ENCODE measurements around the gene PLOD1. TPM values are rescaled to one million over a fixed set of nuclear protein-coding genes. Genes with fewer than 3 reads are reported as not detected.
"Not testable (repeated sequence)": the region's sequence is repeated elsewhere in the genome, so short reads cannot be mapped to it uniquely, and the experiment has no call there.

The PLOD1 gene
- total RNA-seq, 1 experiment from 2014 or later, result 72.4 TPM

- DNase-seq (ENCODE audit: low read depth), result not testable (repeated sequence)
These were observed 21.9 kb upstream of the PLOD1 start for GRCh38 chr1:11912482-11913216.

DNA sequence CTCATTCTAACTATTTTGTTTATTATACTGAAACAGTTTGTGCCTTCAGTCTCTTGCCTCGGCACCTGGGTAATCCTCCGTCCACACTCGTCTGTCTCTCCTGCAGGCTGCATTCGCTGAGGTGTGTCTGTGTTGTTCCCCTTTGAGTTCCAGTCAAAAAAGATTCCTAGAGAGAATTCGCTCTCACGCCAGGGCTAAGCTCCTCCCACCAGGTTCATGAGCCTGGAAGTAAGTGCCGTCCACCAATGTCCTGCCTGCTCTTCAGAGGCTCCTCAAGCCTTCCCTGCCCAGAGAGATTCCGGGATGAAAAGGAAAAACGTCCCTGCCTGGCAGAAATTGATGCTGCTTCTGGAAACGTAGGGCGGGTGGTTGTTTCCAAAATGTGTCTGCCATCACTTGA lies 21.2 kb upstream of the PLOD1 start:
- DNase-seq (ENCODE audit: low read depth), result no peak

DNA sequence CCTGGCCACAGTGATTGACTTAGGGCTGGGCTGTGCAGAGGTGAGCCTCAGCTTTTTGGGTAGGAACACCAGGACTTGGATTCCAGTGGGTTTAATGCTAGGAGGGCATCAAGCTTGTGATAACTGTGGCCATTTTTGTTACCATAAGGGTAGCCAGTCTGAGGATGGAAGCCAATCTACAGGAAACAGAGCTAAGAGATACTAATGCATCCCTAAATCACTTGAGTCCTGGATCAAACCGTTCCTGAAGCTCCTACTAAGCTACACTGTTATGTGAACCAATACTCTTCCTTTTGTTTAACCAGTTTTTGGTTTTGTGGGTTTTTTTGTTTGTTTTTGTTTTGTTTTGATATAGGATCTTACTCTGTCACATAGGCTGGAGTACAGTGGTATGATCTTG lies 20.5 kb upstream of the PLOD1 start:
- DNase-seq (ENCODE audit: low read depth), result no peak

- DNase-seq (ENCODE audit: low read depth), result peak; percentile 72
These were observed 15.6 kb upstream of the PLOD1 start for GRCh38 chr1:11918799-11919519.

- DNase-seq (ENCODE audit: low read depth), result no peak
These were observed 14.9 kb upstream of the PLOD1 start for GRCh38 chr1:11919621-11920020.

DNA sequence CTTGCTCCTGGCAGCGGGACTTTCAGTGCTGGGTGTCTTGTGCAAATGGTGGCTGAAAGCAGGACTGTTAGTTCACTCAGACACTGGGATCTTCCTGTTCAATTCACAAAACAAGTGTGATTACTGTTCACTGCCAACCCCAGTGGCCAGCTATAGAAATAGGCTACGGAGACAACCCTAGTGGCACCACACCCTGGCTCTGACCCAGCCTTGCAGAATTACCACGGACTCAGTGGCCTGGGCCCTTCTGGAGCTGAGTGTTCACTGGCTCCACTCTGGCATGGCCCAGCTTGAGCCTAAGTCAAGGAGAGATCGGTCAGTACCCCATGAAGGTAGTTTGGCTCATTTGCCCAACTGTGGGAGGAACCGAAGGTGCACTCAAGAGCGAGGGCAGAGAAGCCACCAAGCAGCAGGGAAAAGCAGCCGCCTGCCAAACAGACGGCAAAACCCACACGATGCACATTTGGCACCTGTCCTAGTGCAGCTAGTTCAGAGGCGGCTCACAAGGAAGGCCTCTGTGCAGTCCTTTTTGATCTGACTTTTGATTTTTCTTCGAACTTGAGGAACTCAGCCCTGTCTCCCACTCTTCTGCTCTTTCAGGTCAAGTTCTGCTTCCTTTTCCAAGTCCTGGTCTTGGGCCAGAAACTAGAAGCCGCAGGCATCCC lies 14.1 kb upstream of the PLOD1 start:
- DNase-seq (ENCODE audit: low read depth), result no peak

DNA sequence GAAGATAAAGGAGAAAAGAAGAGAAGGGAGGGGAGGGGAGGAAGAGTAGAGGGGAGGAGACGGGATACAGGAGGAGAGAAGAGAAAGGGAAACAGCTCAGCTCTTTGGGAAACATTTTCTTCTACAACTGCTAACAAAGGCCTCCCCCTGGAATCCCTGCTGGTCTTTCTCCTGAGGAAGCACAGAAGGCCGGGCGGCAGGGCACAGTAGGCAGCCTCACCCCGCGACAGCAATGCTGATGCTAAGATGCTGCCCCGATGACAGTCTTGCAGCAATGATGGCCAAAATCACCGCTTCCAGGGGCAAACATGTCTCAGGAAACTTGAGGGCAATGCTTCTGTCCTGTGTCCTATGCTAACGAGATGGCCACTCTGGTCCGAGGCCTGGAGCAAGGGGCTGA lies 13.5 kb upstream of the PLOD1 start:
- no peak for DNase-seq (ENCODE audit: low read depth)

- no peak for DNase-seq (ENCODE audit: low read depth)
These were observed 11.3 kb upstream of the PLOD1 start for GRCh38 chr1:11923069-11923826.

GRCh38 chr1:11923827-11924113 lies 10.7 kb upstream of the PLOD1 start:
- no peak for DNase-seq (ENCODE audit: low read depth)

- DNase-seq (ENCODE audit: low read depth), result no peak
These were observed 10.0 kb upstream of the PLOD1 start for GRCh38 chr1:11924334-11925195.

DNA sequence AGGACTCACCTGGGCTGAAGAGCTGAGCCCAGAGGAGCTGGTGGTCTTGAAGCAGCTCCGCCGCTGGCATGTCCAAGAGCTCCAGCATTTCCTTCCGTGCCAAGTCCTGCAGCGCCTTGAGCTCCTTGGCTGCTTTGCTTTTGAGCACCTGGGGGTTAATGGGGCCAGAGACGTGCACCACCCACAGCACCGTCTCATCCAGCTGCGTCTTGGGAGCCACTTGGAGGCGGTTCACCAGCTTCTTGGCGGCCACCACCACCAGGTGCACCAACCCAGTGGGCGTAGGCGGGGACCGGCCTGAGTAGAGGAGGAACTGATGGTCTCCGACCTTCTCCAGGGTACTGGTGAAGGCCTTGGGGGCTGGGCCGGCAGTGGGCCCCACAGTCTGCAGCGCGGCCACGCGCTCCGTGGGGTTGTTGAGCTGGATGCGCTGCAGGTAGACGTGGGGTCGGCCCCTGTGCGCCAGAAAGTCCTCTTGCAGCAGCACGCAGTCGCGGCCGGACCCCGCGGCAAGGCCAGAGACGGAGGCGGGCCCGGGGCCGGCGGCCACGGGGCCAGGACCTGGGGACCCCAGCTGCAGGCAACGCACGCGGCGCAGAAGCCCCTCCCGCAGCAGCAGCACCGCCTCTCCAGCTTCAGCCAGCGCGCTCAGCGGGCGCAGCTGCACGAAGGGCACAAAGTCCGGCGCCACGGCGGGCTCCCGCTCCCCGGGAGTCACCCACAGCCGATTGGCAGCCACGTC lies 9.2 kb upstream of the PLOD1 start:
- not testable (repeated sequence) for DNase-seq (ENCODE audit: low read depth)

GRCh38 chr1:11925938-11926292 lies 8.6 kb upstream of the PLOD1 start:
- no peak for DNase-seq (ENCODE audit: low read depth)

DNA sequence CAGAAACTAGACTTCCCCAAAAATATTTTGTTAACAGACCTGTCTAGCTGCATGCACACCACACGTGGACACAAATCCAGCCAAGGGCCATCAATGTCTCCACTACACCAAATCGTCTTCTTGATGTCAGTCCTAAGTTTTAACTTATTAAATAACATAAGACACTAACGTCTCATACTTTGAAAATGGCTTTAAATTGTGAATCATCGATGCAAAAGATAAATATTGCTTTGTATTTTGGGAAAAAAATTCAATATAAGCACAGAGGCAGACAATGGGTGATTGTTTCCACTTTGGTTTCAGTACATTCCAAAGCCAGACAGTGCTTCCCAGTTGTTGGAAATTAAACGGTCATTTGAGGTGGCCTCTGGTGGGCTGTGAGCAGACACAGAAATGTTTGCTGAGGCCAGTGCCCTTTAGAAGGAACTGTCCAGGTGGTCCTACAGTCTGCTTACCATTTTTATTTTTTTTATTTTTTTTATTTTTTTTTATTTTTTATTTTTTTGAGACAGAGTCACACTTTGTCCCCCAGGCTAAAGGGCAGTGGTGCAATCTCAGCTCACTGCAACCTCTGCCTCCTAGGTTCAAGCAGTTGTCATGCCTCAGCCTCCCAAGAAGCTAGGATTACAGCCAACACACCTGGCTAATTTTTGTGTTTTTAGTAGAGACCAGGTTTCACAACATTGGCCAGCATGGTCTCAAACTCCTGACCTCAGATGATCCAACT lies 6.5 kb upstream of the PLOD1 start:
- peak; percentile 67 for DNase-seq (ENCODE audit: low read depth)

GRCh38 chr1:11929849-11930248 lies 4.7 kb upstream of the PLOD1 start:
- peak; percentile 66 for DNase-seq (ENCODE audit: low read depth)

GRCh38 chr1:11930571-11931445 lies 3.7 kb upstream of the PLOD1 start:
- DNase-seq (ENCODE audit: low read depth), result peak; percentile 79

GRCh38 chr1:11931845-11932244 lies 2.7 kb upstream of the PLOD1 start:
- no peak for DNase-seq (ENCODE audit: low read depth)

GRCh38 chr1:11935057-11935412 lies 518 bp downstream of the PLOD1 start:
- no peak for DNase-seq (ENCODE audit: low read depth)

DNA sequence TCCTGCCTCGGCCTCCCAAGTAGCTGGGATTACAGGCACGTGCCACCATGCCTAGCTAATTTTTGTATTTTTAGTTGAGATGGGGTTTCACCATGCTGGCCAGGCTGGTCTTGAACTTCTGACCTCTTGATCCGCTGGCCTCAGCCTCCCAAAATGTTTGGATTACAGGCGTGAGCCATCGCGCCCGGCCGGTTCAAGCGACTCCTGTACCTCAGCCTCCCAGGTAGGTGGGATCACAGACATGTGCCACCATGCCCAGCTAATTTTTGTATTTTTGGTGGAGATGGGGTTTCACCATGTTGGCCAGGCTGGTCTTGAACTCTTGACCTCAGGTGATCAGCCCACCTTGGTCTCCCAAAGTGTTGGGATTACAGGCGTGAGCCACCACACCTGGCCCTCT lies 1.2 kb downstream of the PLOD1 start:
- DNase-seq (ENCODE audit: low read depth), result not testable (repeated sequence)
